ENCODE data around the gene MTF1.

DNA sequence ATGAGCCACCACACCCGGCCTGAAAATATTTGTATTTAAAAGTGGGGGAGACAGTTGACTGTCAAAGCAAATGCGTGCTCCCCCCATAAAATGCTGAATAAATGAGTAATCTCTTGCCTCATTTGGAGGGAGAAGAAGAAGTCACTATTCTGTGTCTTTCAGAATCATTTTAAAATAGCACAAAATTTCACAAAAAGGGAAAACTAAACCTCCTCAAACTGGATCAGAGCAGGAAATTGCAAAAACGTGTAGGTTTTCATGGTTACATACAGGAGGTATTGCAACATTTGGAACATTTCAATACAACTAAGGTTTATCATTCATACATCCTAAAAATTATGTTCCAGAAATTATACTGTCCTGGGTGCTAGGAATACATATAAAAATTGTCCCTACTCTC, 13.6 kb downstream of the MTF1 start:
- TF ChIP-seq POLR2A (IDR thresholded peaks at IDR 0.05; ENCODE audit: low read length) = no peak
- TF ChIP-seq GATA1 (IDR thresholded peaks at IDR 0.05; ENCODE audit: low read depth, low read length) = no peak

Data from erythroblast (primary cell).